Measurements from ENCODE around the gene PRKAG1. TPM values are rescaled to one million over a fixed set of nuclear protein-coding genes. Genes with fewer than 3 reads are reported as not detected.

The PRKAG1 gene
- total and polyA plus RNA-seq, 9 donors: 53.8 to 72.0 (median 60.3) TPM

- peak; percentile 88 for DNase-seq
- H3K27me3 ChIP-seq (ENCODE audit: control insufficient read depth, insufficient read depth, low read length): peaks cover 88% of the 10 kb centered on the region
- H3K9me3 ChIP-seq (replicated peaks; ENCODE audit: control insufficient read depth, low read depth, low read length): no peaks in the 10 kb centered on the region
- H3K4me3 ChIP-seq (ENCODE audit: low read length): no peak overlapping the region
- WGBS (ENCODE audit: insufficient coverage): 3% methylated on average over 26 of the region's 32 CpGs
- H3K4me1 ChIP-seq (ENCODE audit: control insufficient read depth, insufficient read depth, low read length): peaks cover 41% of the 10 kb centered on the region
- no peak overlapping the region for H3K27ac ChIP-seq (ENCODE audit: low read length)
- H3K36me3 ChIP-seq (ENCODE audit: control insufficient read depth, insufficient read depth, low read length): no peaks in the 10 kb centered on the region
These were observed 23.3 kb downstream of the PRKAG1 start for GRCh38 chr12:48995086-48995879.

GRCh38 chr12:48994224-48995085, 24.1 kb downstream of the PRKAG1 start:
- WGBS (ENCODE audit: insufficient coverage): 21% methylated on average over 5 of the region's 32 CpGs
- Histone ChIP-seq H3K4me1 (ENCODE audit: control insufficient read depth, insufficient read depth, low read length) (peaks cover 33% of the 10 kb centered on the region), H3K4me3 (ENCODE audit: low read length) (no peak overlapping the region), H3K27ac (ENCODE audit: low read length) (no peak overlapping the region), H3K36me3 (ENCODE audit: control insufficient read depth, insufficient read depth, low read length) (no peaks in the 10 kb centered on the region), H3K9me3 (replicated peaks; ENCODE audit: control insufficient read depth, low read depth, low read length) (no peaks in the 10 kb centered on the region), H3K27me3 (ENCODE audit: control insufficient read depth, insufficient read depth, low read length) (peaks cover 86% of the 10 kb centered on the region)
- no peak for DNase-seq

GRCh38 chr12:48993787-48994186, 24.8 kb downstream of the PRKAG1 start:
- DNase-seq: no peak
- H3K27ac ChIP-seq (ENCODE audit: low read length): no peak overlapping the region
- no peaks in the 10 kb centered on the region for H3K36me3 ChIP-seq (ENCODE audit: control insufficient read depth, insufficient read depth, low read length)
- WGBS (ENCODE audit: insufficient coverage): 63% methylated on average over 3 of the region's 3 CpGs
- peaks cover 27% of the 10 kb centered on the region for H3K4me1 ChIP-seq (ENCODE audit: control insufficient read depth, insufficient read depth, low read length)
- no peak overlapping the region for H3K4me3 ChIP-seq (ENCODE audit: low read length)
- H3K27me3 ChIP-seq (ENCODE audit: control insufficient read depth, insufficient read depth, low read length): peaks cover 86% of the 10 kb centered on the region
- H3K9me3 ChIP-seq (replicated peaks; ENCODE audit: control insufficient read depth, low read depth, low read length): no peaks in the 10 kb centered on the region

GRCh38 chr12:48991247-48992050, 27.1 kb downstream of the PRKAG1 start:
- no peak overlapping the region for H3K4me3 ChIP-seq (ENCODE audit: low read length)
- no peak overlapping the region for H3K27ac ChIP-seq (ENCODE audit: low read length)
- 68% methylated on average over 3 of the region's 8 CpGs for WGBS (ENCODE audit: insufficient coverage)
- H3K4me1 ChIP-seq (ENCODE audit: control insufficient read depth, insufficient read depth, low read length): peaks cover 13% of the 10 kb centered on the region
- no peaks in the 10 kb centered on the region for H3K36me3 ChIP-seq (ENCODE audit: control insufficient read depth, insufficient read depth, low read length)
- DNase-seq: no peak
- H3K9me3 ChIP-seq (replicated peaks; ENCODE audit: control insufficient read depth, low read depth, low read length): no peaks in the 10 kb centered on the region
- H3K27me3 ChIP-seq (ENCODE audit: control insufficient read depth, insufficient read depth, low read length): peaks cover 86% of the 10 kb centered on the region

- DNase-seq: no peak
- H3K4me1 ChIP-seq (ENCODE audit: control insufficient read depth, insufficient read depth, low read length): peaks cover 19% of the 10 kb centered on the region
- no peaks in the 10 kb centered on the region for H3K36me3 ChIP-seq (ENCODE audit: control insufficient read depth, insufficient read depth, low read length)
- H3K4me3 ChIP-seq (ENCODE audit: low read length): no peak overlapping the region
- H3K27ac ChIP-seq (ENCODE audit: low read length): no peak overlapping the region
- no peaks in the 10 kb centered on the region for H3K9me3 ChIP-seq (replicated peaks; ENCODE audit: control insufficient read depth, low read depth, low read length)
- peaks cover 86% of the 10 kb centered on the region for H3K27me3 ChIP-seq (ENCODE audit: control insufficient read depth, insufficient read depth, low read length)
These were observed 28.0 kb downstream of the PRKAG1 start for GRCh38 chr12:48990552-48990951.

GRCh38 chr12:48988030-48988649, 30.4 kb downstream of the PRKAG1 start:
- 28% methylated on average over 16 of the region's 16 CpGs for WGBS (ENCODE audit: insufficient coverage)
- DNase-seq: peak; percentile 46
- H3K36me3 ChIP-seq (ENCODE audit: control insufficient read depth, insufficient read depth, low read length): no peaks in the 10 kb centered on the region
- no peaks in the 10 kb centered on the region for H3K9me3 ChIP-seq (replicated peaks; ENCODE audit: control insufficient read depth, low read depth, low read length)
- H3K4me3 ChIP-seq (ENCODE audit: low read length): no peak overlapping the region
- peaks cover 85% of the 10 kb centered on the region for H3K27me3 ChIP-seq (ENCODE audit: control insufficient read depth, insufficient read depth, low read length)
- no peak overlapping the region for H3K27ac ChIP-seq (ENCODE audit: low read length)
- peaks cover 27% of the 10 kb centered on the region for H3K4me1 ChIP-seq (ENCODE audit: control insufficient read depth, insufficient read depth, low read length)

GRCh38 chr12:48986720-48987291, 31.8 kb downstream of the PRKAG1 start:
- Histone ChIP-seq H3K4me3 (ENCODE audit: low read length) (no peak overlapping the region), H3K27me3 (ENCODE audit: control insufficient read depth, insufficient read depth, low read length) (peaks cover 93% of the 10 kb centered on the region)
- no CpG with 5 or more reads among the region's 23 CpGs for WGBS (ENCODE audit: insufficient coverage)

GRCh38 chr12:48985901-48986300, 32.7 kb downstream of the PRKAG1 start:
- Histone ChIP-seq H3K4me3 (ENCODE audit: low read length) (no peak overlapping the region), H3K36me3 (ENCODE audit: control insufficient read depth, insufficient read depth, low read length) (no peaks in the 10 kb centered on the region), H3K4me1 (ENCODE audit: control insufficient read depth, insufficient read depth, low read length) (peaks cover 46% of the 10 kb centered on the region), H3K27me3 (ENCODE audit: control insufficient read depth, insufficient read depth, low read length) (peaks cover 93% of the 10 kb centered on the region), H3K9me3 (replicated peaks; ENCODE audit: control insufficient read depth, low read depth, low read length) (no peaks in the 10 kb centered on the region), H3K27ac (ENCODE audit: low read length) (no peak overlapping the region)
- 34% methylated on average over 2 of the region's 2 CpGs for WGBS (ENCODE audit: insufficient coverage)
- DNase-seq: no peak

More at GRCh38 chr12:48986720-48987291, 31.8 kb downstream of the PRKAG1 start:
- Histone ChIP-seq H3K4me1 (ENCODE audit: control insufficient read depth, insufficient read depth, low read length) (peaks cover 37% of the 10 kb centered on the region), H3K9me3 (replicated peaks; ENCODE audit: control insufficient read depth, low read depth, low read length) (no peaks in the 10 kb centered on the region), H3K27ac (ENCODE audit: low read length) (no peak overlapping the region), H3K36me3 (ENCODE audit: control insufficient read depth, insufficient read depth, low read length) (no peaks in the 10 kb centered on the region)
- DNase-seq: no peak

GRCh38 chr12:48985475-48985897, 33.1 kb downstream of the PRKAG1 start:
- H3K9me3 ChIP-seq (replicated peaks; ENCODE audit: control insufficient read depth, low read depth, low read length): no peaks in the 10 kb centered on the region
- H3K27ac ChIP-seq (ENCODE audit: low read length): peak overlapping the region; percentile 29
- peaks cover 96% of the 10 kb centered on the region for H3K27me3 ChIP-seq (ENCODE audit: control insufficient read depth, insufficient read depth, low read length)
- H3K4me1 ChIP-seq (ENCODE audit: control insufficient read depth, insufficient read depth, low read length): peaks cover 50% of the 10 kb centered on the region
- no peaks in the 10 kb centered on the region for H3K36me3 ChIP-seq (ENCODE audit: control insufficient read depth, insufficient read depth, low read length)
- no peak for DNase-seq
- no CpG with 5 or more reads among the region's 10 CpGs for WGBS (ENCODE audit: insufficient coverage)
- H3K4me3 ChIP-seq (ENCODE audit: low read length): no peak overlapping the region
